Body of pancreas (tissue), 4 donors: ENCODE data around the gene IL15RA.

Source experiments
- CTCF ChIP-seq, 7 experiments: fragments of 450-650 bp in 4 of 7; fragments of 200-600 bp in 3 of 7; sonication (generic) in 3 of 7; IDR thresholded peaks; one replicate each; pipeline ENCODE4 v1.5.1; 2016 to 2019; ENCODE audit warnings: antibody characterized with exemption in 7 of 7
- POLR2A ChIP-seq, 3 donors: fragments of 450-650 bp; IDR thresholded peaks; one replicate each; pipeline ENCODE4 v1.6.1; 2016; ENCODE audit warnings: antibody characterized with exemption in 3 of 3, mild to moderate bottlenecking in 2 of 3

DNA sequence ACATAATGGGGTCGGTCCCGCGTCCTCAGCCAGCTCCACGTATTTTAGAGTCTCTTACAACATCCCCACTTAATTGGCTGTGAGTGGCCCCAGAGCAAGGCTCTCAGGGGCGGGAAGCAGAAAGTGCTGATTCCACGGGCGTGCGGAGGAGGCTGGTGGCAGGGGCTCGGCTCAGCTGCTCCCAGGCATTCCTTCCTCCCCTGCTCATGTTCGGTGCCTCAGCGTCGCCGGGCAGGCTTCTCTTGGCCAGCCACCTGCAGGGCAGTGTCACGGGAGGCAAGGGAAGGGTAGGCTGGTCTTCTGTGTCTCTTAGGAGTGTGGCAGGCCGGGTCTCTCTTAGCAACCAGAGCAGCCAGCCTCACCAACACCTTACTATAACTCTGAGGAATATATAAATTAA lies 33.8 kb downstream of the IL15RA start:
- peak in 1 of 7 experiments; percentile 7 for TF ChIP-seq CTCF (IDR thresholded peaks at IDR 0.05)
- TF ChIP-seq POLR2A (IDR thresholded peaks at IDR 0.05) = peak in 1 of 3 donors; percentile 38
